Liver (tissue), 3 donors: ENCODE results near the gene COQ6.

ENCODE experiments used
- CTCF ChIP-seq: fragments of 150-350 bp; IDR thresholded peaks from 2 replicates; pipeline ENCODE4 v1.5.1; 2017; ENCODE audit warnings: improper control_type of control experiment, low read depth, low read length; ENCODE audit not compliant: missing input control
- EGR1 ChIP-seq, 2 donors: IDR thresholded peaks; 2 replicates each; pipeline ENCODE4 v1.6.1; 2016 to 2018; ENCODE audit warnings: antibody characterized with exemption in 2 of 2, low read depth in 2 of 2
- JUND ChIP-seq, 2 donors: IDR thresholded peaks; 2 replicates each; pipeline ENCODE4 v1.6.1; 2016; ENCODE audit warnings: antibody characterized with exemption in 2 of 2
- RXRA ChIP-seq, 2 donors: IDR thresholded peaks; 2 replicates each; pipeline ENCODE4 v1.6.1; 2017 to 2018; ENCODE audit warnings: antibody characterized with exemption in 2 of 2, mild to moderate bottlenecking in 1 of 2
- YY1 ChIP-seq: IDR thresholded peaks from 2 replicates; pipeline ENCODE4 v1.6.1; 2016; ENCODE audit warnings: antibody characterized with exemption, mild to moderate bottlenecking
- ZBTB33 ChIP-seq: IDR thresholded peaks from 2 replicates; pipeline ENCODE4 v1.6.1; 2016; ENCODE audit warnings: antibody characterized with exemption
- TF ChIP-seq, protein P1 (sequence below): IDR thresholded peaks from 2 replicates; pipeline ENCODE4 v1.6.1; 2016; ENCODE audit warnings: antibody characterized with exemption
- TF ChIP-seq, protein P2 (sequence below): IDR thresholded peaks from 2 replicates; pipeline ENCODE4 v1.6.1; 2016; ENCODE audit warnings: antibody characterized with exemption, mild to moderate bottlenecking
- donor health status: healthy.
- donor health status: healthy.

DNA sequence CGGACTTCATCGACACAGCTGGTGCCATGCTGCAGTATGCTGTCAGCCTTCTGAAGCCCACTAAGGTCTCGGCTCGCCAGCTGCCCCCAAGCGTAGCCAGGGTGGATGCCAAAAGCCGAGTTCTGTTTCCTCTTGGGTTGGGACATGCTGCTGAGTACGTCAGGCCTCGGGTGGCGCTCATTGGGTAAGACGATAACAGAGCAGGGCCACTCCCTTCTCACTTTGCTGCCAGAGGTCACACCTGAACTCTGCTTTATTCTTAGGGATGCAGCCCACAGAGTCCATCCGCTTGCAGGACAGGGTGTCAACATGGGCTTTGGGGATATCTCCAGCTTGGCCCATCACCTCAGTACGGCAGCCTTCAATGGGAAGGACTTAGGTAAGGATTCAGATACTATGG is 11.1 kb downstream of the COQ6 start:
- TF ChIP-seq CTCF (no peak), EGR1 (IDR thresholded peaks at IDR 0.05; ENCODE audit: low read depth in 2 of 2) (no peak), RXRA (IDR thresholded peaks at IDR 0.05) (no peak), ZBTB33 (no peak), YY1 (no peak), JUND (IDR thresholded peaks at IDR 0.05) (no peak)
- TF ChIP-seq, protein P1, sequence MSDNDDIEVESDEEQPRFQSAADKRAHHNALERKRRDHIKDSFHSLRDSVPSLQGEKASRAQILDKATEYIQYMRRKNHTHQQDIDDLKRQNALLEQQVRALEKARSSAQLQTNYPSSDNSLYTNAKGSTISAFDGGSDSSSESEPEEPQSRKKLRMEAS = no peak
- TF ChIP-seq, protein P2, sequence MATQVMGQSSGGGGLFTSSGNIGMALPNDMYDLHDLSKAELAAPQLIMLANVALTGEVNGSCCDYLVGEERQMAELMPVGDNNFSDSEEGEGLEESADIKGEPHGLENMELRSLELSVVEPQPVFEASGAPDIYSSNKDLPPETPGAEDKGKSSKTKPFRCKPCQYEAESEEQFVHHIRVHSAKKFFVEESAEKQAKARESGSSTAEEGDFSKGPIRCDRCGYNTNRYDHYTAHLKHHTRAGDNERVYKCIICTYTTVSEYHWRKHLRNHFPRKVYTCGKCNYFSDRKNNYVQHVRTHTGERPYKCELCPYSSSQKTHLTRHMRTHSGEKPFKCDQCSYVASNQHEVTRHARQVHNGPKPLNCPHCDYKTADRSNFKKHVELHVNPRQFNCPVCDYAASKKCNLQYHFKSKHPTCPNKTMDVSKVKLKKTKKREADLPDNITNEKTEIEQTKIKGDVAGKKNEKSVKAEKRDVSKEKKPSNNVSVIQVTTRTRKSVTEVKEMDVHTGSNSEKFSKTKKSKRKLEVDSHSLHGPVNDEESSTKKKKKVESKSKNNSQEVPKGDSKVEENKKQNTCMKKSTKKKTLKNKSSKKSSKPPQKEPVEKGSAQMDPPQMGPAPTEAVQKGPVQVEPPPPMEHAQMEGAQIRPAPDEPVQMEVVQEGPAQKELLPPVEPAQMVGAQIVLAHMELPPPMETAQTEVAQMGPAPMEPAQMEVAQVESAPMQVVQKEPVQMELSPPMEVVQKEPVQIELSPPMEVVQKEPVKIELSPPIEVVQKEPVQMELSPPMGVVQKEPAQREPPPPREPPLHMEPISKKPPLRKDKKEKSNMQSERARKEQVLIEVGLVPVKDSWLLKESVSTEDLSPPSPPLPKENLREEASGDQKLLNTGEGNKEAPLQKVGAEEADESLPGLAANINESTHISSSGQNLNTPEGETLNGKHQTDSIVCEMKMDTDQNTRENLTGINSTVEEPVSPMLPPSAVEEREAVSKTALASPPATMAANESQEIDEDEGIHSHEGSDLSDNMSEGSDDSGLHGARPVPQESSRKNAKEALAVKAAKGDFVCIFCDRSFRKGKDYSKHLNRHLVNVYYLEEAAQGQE = no peak
